ENCODE results near the gene CMTM1. TPM values are rescaled to one million over a fixed set of nuclear protein-coding genes. Genes with fewer than 3 reads are reported as not detected.
"Not testable (repeated sequence)": the region's sequence is repeated elsewhere in the genome, so short reads cannot be mapped to it uniquely, and the experiment has no call there.

The CMTM1 gene
- total RNA-seq, 5 donors from 2014 or later (not counting 1 experiment from before 2014, with no cell fraction given) = 0.95 to 12.9 (median 10.3) TPM

GRCh38 chr16:66563574-66564334 is 2.5 kb upstream of the CMTM1 start:
- H3K27ac Mint-ChIP-seq = peak overlapping the region; percentile 78 to 81
- CTCF ChIA-PET = interaction anchor here (0.5 to 3.9 kb wide), 29 partner anchors 9 to 684 kb away, joined by 3 to 29 read pairs (median 4); partner anchors contain the start of genes CKLF (in 1 of the 2), CMTM3 (in 1 of the 2) and FHOD1 (in 1 of the 2)

GRCh38 chr16:66567270-66567669 is 1.0 kb downstream of the CMTM1 start:
- H3K4me1 ChIP-seq (ENCODE audit: control insufficient read depth in 1 of 2, extremely low read depth in 1 of 2, insufficient read depth in 2 of 2, low read length in 2 of 2); H3K27me3 ChIP-seq (replicated peaks in 1 of 2; ENCODE audit: control insufficient read depth in 2 of 2, extremely low read depth in 1 of 2, insufficient read depth in 2 of 2, low read length in 1 of 2); ATAC-seq (replicated peaks in 1 of 4); H3K4me3 Mint-ChIP-seq; H3K9me3 Mint-ChIP-seq; H3K27me3 Mint-ChIP-seq; DNase-seq; H3K4me3 ChIP-seq (ENCODE audit: control insufficient read depth in 1 of 2, extremely low read depth in 1 of 2, low read length in 1 of 2); H3K27ac ChIP-seq (ENCODE audit: low read length); POLR2A ChIA-PET; H3K9me3 ChIP-seq: not testable (repeated sequence)
- CTCF ChIA-PET = interaction anchor here in 1 of 2 donors (0.6 kb wide), 1 partner anchor 65 kb away, joined by 3 read pairs; no protein-coding TSS in a partner anchor
- Mint-ChIP-seq H3K27ac (peak overlapping the region in 1 of 2 donors; percentile 34), H3K4me1 (peaks cover 17 to 27% (median 24%) of the 10 kb centered on the region in 3 donors), H3K36me3 (peaks cover 30% of the 10 kb centered on the region)
- WGBS (ENCODE audit: insufficient coverage) = no CpG with 5 or more reads among the region's 3 CpGs
- peaks cover 0 to 35% of the 10 kb centered on the region in 2 donors for H3K36me3 ChIP-seq (ENCODE audit: control insufficient read depth in 2 of 2, extremely low read depth in 1 of 2, insufficient read depth in 1 of 2, low read length in 1 of 2)

More at GRCh38 chr16:66563574-66564334, 2.5 kb upstream of the CMTM1 start:
- no peaks in the 10 kb centered on the region for H3K9me3 Mint-ChIP-seq
- H3K27me3 Mint-ChIP-seq = no peaks in the 10 kb centered on the region
- Histone ChIP-seq H3K36me3 (ENCODE audit: control insufficient read depth in 2 of 2, extremely low read depth in 1 of 2, insufficient read depth in 1 of 2, low read length in 1 of 2) (peaks cover 3 to 56% of the 10 kb centered on the region in 2 donors), H3K27me3 (replicated peaks in 1 of 2; ENCODE audit: control insufficient read depth in 2 of 2, extremely low read depth in 1 of 2, insufficient read depth in 2 of 2, low read length in 1 of 2) (no peaks in the 10 kb centered on the region), H3K4me3 (ENCODE audit: control insufficient read depth in 1 of 2, extremely low read depth in 1 of 2, low read length in 1 of 2) (no peak overlapping the region), H3K4me1 (ENCODE audit: control insufficient read depth in 1 of 2, extremely low read depth in 1 of 2, insufficient read depth in 2 of 2, low read length in 2 of 2) (peaks cover 5 to 28% of the 10 kb centered on the region in 2 experiments), H3K9me3 (no peaks in the 10 kb centered on the region), H3K27ac (ENCODE audit: low read length) (peak overlapping the region; percentile 7)
- no peak overlapping the region for H3K4me3 Mint-ChIP-seq
- peaks cover 33% of the 10 kb centered on the region for H3K36me3 Mint-ChIP-seq
- H3K4me1 Mint-ChIP-seq = peaks cover 49 to 55% (median 54%) of the 10 kb centered on the region in 3 donors
- ATAC-seq (replicated peaks in 1 of 4) (no peak), DNase-seq (no peak)
- no CpG with 5 or more reads among the region's 2 CpGs for WGBS (ENCODE audit: insufficient coverage)
- POLR2A ChIA-PET = interaction anchor here (0.6 to 1.5 kb wide), 3 partner anchors 9 to 28 kb away, joined by 3 read pairs; no protein-coding TSS in a partner anchor

GRCh38 chr16:66568355-66568754 is 2.1 kb downstream of the CMTM1 start:
- Mint-ChIP-seq H3K27ac (no peak overlapping the region), H3K4me3 (no peak overlapping the region), H3K27me3 (no peaks in the 10 kb centered on the region), H3K36me3 (peaks cover 30% of the 10 kb centered on the region), H3K9me3 (no peaks in the 10 kb centered on the region), H3K4me1 (peaks cover 6 to 17% (median 15%) of the 10 kb centered on the region in 3 donors)
- Histone ChIP-seq H3K36me3 (ENCODE audit: control insufficient read depth in 2 of 2, extremely low read depth in 1 of 2, insufficient read depth in 1 of 2, low read length in 1 of 2) (peaks cover 0 to 33% of the 10 kb centered on the region in 2 donors), H3K4me1 (ENCODE audit: control insufficient read depth in 1 of 2, extremely low read depth in 1 of 2, insufficient read depth in 2 of 2, low read length in 2 of 2) (no peaks in the 10 kb centered on the region), H3K9me3 (no peaks in the 10 kb centered on the region), H3K4me3 (ENCODE audit: control insufficient read depth in 1 of 2, extremely low read depth in 1 of 2, low read length in 1 of 2) (no peak overlapping the region), H3K27me3 (replicated peaks in 1 of 2; ENCODE audit: control insufficient read depth in 2 of 2, extremely low read depth in 1 of 2, insufficient read depth in 2 of 2, low read length in 1 of 2) (no peaks in the 10 kb centered on the region), H3K27ac (ENCODE audit: low read length) (no peak overlapping the region)
- ATAC-seq (replicated peaks in 1 of 4) = no peak
- POLR2A ChIA-PET = no interaction called here
- CTCF ChIA-PET = interaction anchor here in 1 of 2 donors (0.9 to 1.0 kb wide), 2 partner anchors 40 to 83 kb away, joined by 3 to 4 read pairs; no protein-coding TSS in a partner anchor
- WGBS (ENCODE audit: insufficient coverage) = 100% methylated on average over 1 of the region's 2 CpGs
- no peak for DNase-seq

- ChIA-PET CTCF (interaction anchor here (0.6 to 1.0 kb wide), 4 partner anchors 40 to 195 kb away, joined by 3 to 4 read pairs (median 4); no protein-coding TSS in a partner anchor), POLR2A (interaction anchor here in 1 of 2 donors (1.3 kb wide), 1 partner anchor 16 kb away, joined by 6 read pairs; no protein-coding TSS in a partner anchor)
- DNase-seq (no peak), ATAC-seq (replicated peaks in 1 of 4) (no peak)
- WGBS (ENCODE audit: insufficient coverage) = no CpG with 5 or more reads among the region's 1 CpG
- Mint-ChIP-seq H3K4me3 (no peak overlapping the region), H3K36me3 (peaks cover 26% of the 10 kb centered on the region), H3K4me1 (peaks cover 0 to 11% (median 10%) of the 10 kb centered on the region in 3 donors), H3K27ac (no peak overlapping the region), H3K27me3 (no peaks in the 10 kb centered on the region), H3K9me3 (no peaks in the 10 kb centered on the region)
- no peaks in the 10 kb centered on the region for H3K9me3 ChIP-seq
- H3K27me3 ChIP-seq (replicated peaks in 1 of 2; ENCODE audit: control insufficient read depth in 2 of 2, extremely low read depth in 1 of 2, insufficient read depth in 2 of 2, low read length in 1 of 2) = no peaks in the 10 kb centered on the region
- no peak overlapping the region for H3K27ac ChIP-seq (ENCODE audit: low read length)
- H3K36me3 ChIP-seq (ENCODE audit: control insufficient read depth in 2 of 2, extremely low read depth in 1 of 2, insufficient read depth in 1 of 2, low read length in 1 of 2) = peaks cover 0 to 25% of the 10 kb centered on the region in 2 donors
- no peaks in the 10 kb centered on the region for H3K4me1 ChIP-seq (ENCODE audit: control insufficient read depth in 1 of 2, extremely low read depth in 1 of 2, insufficient read depth in 2 of 2, low read length in 2 of 2)
- H3K4me3 ChIP-seq (ENCODE audit: control insufficient read depth in 1 of 2, extremely low read depth in 1 of 2, low read length in 1 of 2) = no peak overlapping the region
Measured at GRCh38 chr16:66569131-66569530, 2.9 kb downstream of the CMTM1 start.

GRCh38 chr16:66569827-66570405 is 3.7 kb downstream of the CMTM1 start:
- Histone ChIP-seq H3K27ac (ENCODE audit: low read length) (no peak overlapping the region), H3K36me3 (ENCODE audit: control insufficient read depth in 2 of 2, extremely low read depth in 1 of 2, insufficient read depth in 1 of 2, low read length in 1 of 2) (peaks cover 0 to 21% of the 10 kb centered on the region in 2 donors), H3K9me3 (no peaks in the 10 kb centered on the region), H3K4me3 (ENCODE audit: control insufficient read depth in 1 of 2, extremely low read depth in 1 of 2, low read length in 1 of 2) (no peak overlapping the region), H3K27me3 (replicated peaks in 1 of 2; ENCODE audit: control insufficient read depth in 2 of 2, extremely low read depth in 1 of 2, insufficient read depth in 2 of 2, low read length in 1 of 2) (no peaks in the 10 kb centered on the region), H3K4me1 (ENCODE audit: control insufficient read depth in 1 of 2, extremely low read depth in 1 of 2, insufficient read depth in 2 of 2, low read length in 2 of 2) (no peaks in the 10 kb centered on the region)
- no CpG with 5 or more reads among the region's 3 CpGs for WGBS (ENCODE audit: insufficient coverage)
- POLR2A ChIA-PET = interaction anchor here in 1 of 2 donors (0.6 to 1.3 kb wide), 2 partner anchors 15 to 17 kb away, joined by 3 to 6 read pairs; no protein-coding TSS in a partner anchor
- Mint-ChIP-seq H3K36me3 (peaks cover 26% of the 10 kb centered on the region), H3K4me1 (peaks cover 0 to 9% (median 7%) of the 10 kb centered on the region in 3 donors), H3K27me3 (no peaks in the 10 kb centered on the region), H3K4me3 (no peak overlapping the region), H3K9me3 (no peaks in the 10 kb centered on the region), H3K27ac (peak overlapping the region in 1 of 2 donors; percentile 5)
- CTCF ChIA-PET = interaction anchor here (0.6 to 1.2 kb wide), 5 partner anchors 12 to 95 kb away, joined by 3 to 10 read pairs (median 4); no protein-coding TSS in a partner anchor
- ATAC-seq (replicated peaks in 1 of 4) = no peak
- no peak for DNase-seq

- Histone ChIP-seq H3K27me3 (replicated peaks in 1 of 2; ENCODE audit: control insufficient read depth in 2 of 2, extremely low read depth in 1 of 2, insufficient read depth in 2 of 2, low read length in 1 of 2) (no peaks in the 10 kb centered on the region), H3K9me3 (no peaks in the 10 kb centered on the region), H3K4me1 (ENCODE audit: control insufficient read depth in 1 of 2, extremely low read depth in 1 of 2, insufficient read depth in 2 of 2, low read length in 2 of 2) (no peaks in the 10 kb centered on the region), H3K4me3 (ENCODE audit: control insufficient read depth in 1 of 2, extremely low read depth in 1 of 2, low read length in 1 of 2) (no peak overlapping the region), H3K36me3 (ENCODE audit: control insufficient read depth in 2 of 2, extremely low read depth in 1 of 2, insufficient read depth in 1 of 2, low read length in 1 of 2) (peaks cover 0 to under 1% of the 10 kb centered on the region in 2 donors), H3K27ac (ENCODE audit: low read length) (no peak overlapping the region)
- Mint-ChIP-seq H3K36me3 (peaks cover 7% of the 10 kb centered on the region), H3K9me3 (no peaks in the 10 kb centered on the region), H3K4me3 (no peak overlapping the region), H3K4me1 (peaks cover 0 to 6% (median 6%) of the 10 kb centered on the region in 3 donors), H3K27me3 (peaks cover 0 to under 1% of the 10 kb centered on the region in 2 donors), H3K27ac (peak overlapping the region in 1 of 2 donors; percentile 37)
- POLR2A ChIA-PET = interaction anchor here in 1 of 2 donors (0.9 kb wide), 1 partner anchor 9 kb away, joined by 3 read pairs; no protein-coding TSS in a partner anchor
- DNase-seq (no peak), ATAC-seq (replicated peaks in 1 of 4) (no peak)
- 80% methylated on average over 1 of the region's 2 CpGs for WGBS (ENCODE audit: insufficient coverage)
- CTCF ChIA-PET = interaction anchor here in 1 of 2 donors (1.4 kb wide), 1 partner anchor 17 kb away, joined by 3 read pairs; no protein-coding TSS in a partner anchor
Measured at GRCh38 chr16:66572356-66572755, 6.1 kb downstream of the CMTM1 start.
